Measurements from ENCODE around the gene MYO1E.
"Not testable (repeated sequence)": the region's sequence is repeated elsewhere in the genome, so short reads cannot be mapped to it uniquely, and the experiment has no call there.

The MYO1E gene

GRCh38 chr15:59410391-59410896, 37.8 kb upstream of the MYO1E start:
- H3K4me3 ChIP-seq (ENCODE audit: low read depth, low read length): no peak overlapping the region
- TF ChIP-seq CTCF (IDR thresholded peaks at IDR 0.05; ENCODE audit: borderline replicate concordance, insufficient read depth, low read depth, low read length): no peak

DNA sequence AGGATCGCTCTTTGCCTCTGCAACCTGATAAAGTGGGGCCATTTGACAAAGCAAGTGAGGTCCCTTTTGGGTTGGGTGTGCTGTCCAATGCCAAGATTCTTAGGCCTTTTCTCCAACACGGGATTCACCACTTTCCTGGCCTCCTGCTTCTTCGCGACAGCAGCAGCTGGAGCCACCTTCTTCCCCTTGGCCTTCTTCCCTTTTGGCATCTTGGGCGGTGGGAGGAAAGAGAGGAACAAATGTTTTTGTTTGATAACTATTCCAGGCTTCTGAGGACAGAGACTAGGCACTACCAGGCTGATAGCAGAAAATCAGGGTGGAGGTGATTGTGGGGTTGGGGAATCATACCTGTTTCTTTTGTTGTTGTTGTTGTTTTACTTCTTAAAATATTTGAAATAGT, 35.3 kb upstream of the MYO1E start:
- no peak overlapping the region for H3K4me3 ChIP-seq (ENCODE audit: low read depth, low read length)
- TF ChIP-seq CTCF (IDR thresholded peaks at IDR 0.05; ENCODE audit: borderline replicate concordance, insufficient read depth, low read depth, low read length): no peak

GRCh38 chr15:59406446-59406845, 33.8 kb upstream of the MYO1E start:
- no peak overlapping the region for H3K4me3 ChIP-seq (ENCODE audit: low read depth, low read length)
- TF ChIP-seq CTCF (IDR thresholded peaks at IDR 0.05; ENCODE audit: borderline replicate concordance, insufficient read depth, low read depth, low read length): no peak

- no peak for TF ChIP-seq CTCF (IDR thresholded peaks at IDR 0.05; ENCODE audit: borderline replicate concordance, insufficient read depth, low read depth, low read length)
- no peak overlapping the region for H3K4me3 ChIP-seq (ENCODE audit: low read depth, low read length)
Measured at GRCh38 chr15:59405079-59405478, 32.4 kb upstream of the MYO1E start.

DNA sequence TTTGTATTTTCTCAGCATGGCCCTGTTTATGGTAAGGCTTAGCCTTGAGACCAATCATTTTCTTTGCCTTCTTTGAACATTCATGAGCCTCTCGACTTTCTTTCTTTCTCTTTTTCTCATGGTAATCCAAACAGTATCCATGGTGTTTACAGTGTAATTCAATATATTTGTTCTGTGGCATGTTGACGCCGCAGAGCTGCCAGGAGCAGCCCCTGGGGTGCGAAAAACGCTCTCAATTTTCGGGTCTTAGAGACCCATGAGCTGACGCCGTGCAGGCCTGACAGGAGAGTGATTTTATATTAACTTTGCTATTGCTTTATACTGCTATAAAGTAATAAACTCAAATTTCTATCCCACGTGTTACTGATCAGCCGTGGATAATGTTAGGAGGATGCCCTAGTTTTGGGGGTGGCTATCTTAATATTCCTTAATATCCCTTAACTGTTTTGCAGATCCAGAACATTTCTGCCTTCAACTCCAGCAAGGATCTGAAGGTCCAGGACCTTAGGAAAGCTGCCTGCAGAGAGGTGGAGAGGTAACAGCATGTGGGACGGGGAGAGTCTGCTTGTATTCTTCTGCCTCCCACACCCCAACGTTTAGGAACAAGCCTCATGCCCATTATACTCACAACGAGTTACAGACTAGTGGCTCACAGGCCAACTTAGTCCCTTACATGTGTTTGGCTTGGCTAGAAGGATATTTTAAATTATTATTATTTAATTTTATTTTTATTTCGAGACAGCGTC, 29.3 kb upstream of the MYO1E start:
- TF ChIP-seq CTCF (IDR thresholded peaks at IDR 0.05; ENCODE audit: borderline replicate concordance, insufficient read depth, low read depth, low read length): no peak
- H3K4me3 ChIP-seq (ENCODE audit: low read depth, low read length): no peak overlapping the region

DNA sequence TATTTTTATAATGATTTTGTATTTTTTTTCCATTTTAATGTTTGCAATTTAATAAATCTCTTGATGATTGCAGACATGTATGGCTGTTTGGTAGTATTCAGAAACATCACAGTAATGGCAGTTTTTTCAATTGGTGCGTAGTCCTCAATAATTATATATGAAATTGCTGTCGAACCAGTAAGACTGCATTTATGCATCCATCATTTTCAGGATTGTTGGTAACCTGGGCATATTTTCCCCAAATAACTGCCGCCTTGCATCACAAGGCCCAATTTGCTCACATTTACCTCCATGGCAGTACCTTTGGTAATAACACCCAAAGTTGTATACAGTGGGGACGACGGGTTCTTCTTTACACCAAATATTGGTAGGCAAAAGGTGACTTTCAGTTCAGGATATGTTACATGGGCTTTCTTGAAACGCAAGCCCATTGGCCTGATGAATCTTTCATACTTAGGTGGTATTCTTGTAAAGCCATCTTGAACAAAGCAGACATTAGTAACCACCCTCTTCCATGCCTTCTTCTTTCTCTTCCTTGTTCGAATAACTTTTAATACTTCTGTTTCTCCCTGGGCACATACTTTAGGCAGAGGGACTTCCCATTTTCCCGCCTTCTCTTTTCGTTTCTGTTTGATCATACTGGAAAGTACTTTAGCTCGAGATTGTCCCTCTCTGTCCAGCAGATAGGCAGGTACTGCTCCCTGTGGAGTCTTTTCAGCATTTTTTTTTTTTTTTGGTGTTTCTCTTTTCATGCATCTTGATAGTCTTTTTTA, 28.6 kb upstream of the MYO1E start:
- not testable (repeated sequence) for H3K4me3 ChIP-seq (ENCODE audit: low read depth, low read length)

- no peak for TF ChIP-seq CTCF (IDR thresholded peaks at IDR 0.05; ENCODE audit: borderline replicate concordance, insufficient read depth, low read depth, low read length)
- peak overlapping the region; percentile 44 for H3K4me3 ChIP-seq (ENCODE audit: low read depth, low read length)
Measured at GRCh38 chr15:59400103-59400813, 27.6 kb upstream of the MYO1E start.

Data from GM12875 (cell line).